IMR-90 (cell line): ENCODE measurements around the gene DCST2.

Experiments used
- BHLHE40 ChIP-seq: fragments of 150-350 bp; IDR thresholded peaks from 2 replicates; pipeline ENCODE4 v1.6.1; 2016; ENCODE audit warnings: mild to moderate bottlenecking, low read depth, low read length
- CHD1 ChIP-seq: IDR thresholded peaks from 2 replicates; pipeline ENCODE4 v1.6.1; 2012; ENCODE audit warnings: low read depth, low read length, improper control_type of control experiment
- FOS ChIP-seq: fragments of 150-350 bp; IDR thresholded peaks from 2 replicates; pipeline ENCODE4 v1.6.1; 2016; ENCODE audit warnings: low read depth, low read length
- MAFK ChIP-seq: IDR thresholded peaks from 2 replicates; pipeline ENCODE4 v1.6.1; 2012; ENCODE audit warnings: low read depth, low read length, improper control_type of control experiment
- MAZ ChIP-seq: IDR thresholded peaks from 2 replicates; pipeline ENCODE4 v1.6.1; 2012; ENCODE audit warnings: low read depth, mild to moderate bottlenecking, low read length, improper control_type of control experiment, moderate library complexity, borderline replicate concordance
- POLR2A ChIP-seq: IDR thresholded peaks from 2 replicates; pipeline ENCODE4 v1.6.1; 2012; ENCODE audit warnings: mild to moderate bottlenecking, low read depth, low read length
- RAD21 ChIP-seq: IDR thresholded peaks from 2 replicates; pipeline ENCODE4 v1.6.1; 2012; ENCODE audit warnings: low read length, improper control_type of control experiment
- RFX5 ChIP-seq: IDR thresholded peaks from 2 replicates; pipeline ENCODE4 v1.8.0; 2012; ENCODE audit warnings: low read depth, mild to moderate bottlenecking, low read length, moderate library complexity
- USF2 ChIP-seq: fragments of 150-350 bp; IDR thresholded peaks from 2 replicates; pipeline ENCODE4 v1.6.1; 2017; ENCODE audit warnings: mild to moderate bottlenecking, antibody characterized with exemption, low read length, low read depth
- TF ChIP-seq, protein P1 (sequence below): conservative IDR thresholded peaks from 2 replicates; pipeline ENCODE4 v1.5.1; 2012; ENCODE audit warnings: mild to moderate bottlenecking, low read depth, low read length, improper control_type of control experiment

- TF ChIP-seq POLR2A (no peak), RAD21 (no peak), RFX5 (no peak), MAZ (no peak), FOS (no peak), MAFK (no peak), CHD1 (no peak), USF2 (no peak), BHLHE40 (no peak)
- TF ChIP-seq, protein P1, sequence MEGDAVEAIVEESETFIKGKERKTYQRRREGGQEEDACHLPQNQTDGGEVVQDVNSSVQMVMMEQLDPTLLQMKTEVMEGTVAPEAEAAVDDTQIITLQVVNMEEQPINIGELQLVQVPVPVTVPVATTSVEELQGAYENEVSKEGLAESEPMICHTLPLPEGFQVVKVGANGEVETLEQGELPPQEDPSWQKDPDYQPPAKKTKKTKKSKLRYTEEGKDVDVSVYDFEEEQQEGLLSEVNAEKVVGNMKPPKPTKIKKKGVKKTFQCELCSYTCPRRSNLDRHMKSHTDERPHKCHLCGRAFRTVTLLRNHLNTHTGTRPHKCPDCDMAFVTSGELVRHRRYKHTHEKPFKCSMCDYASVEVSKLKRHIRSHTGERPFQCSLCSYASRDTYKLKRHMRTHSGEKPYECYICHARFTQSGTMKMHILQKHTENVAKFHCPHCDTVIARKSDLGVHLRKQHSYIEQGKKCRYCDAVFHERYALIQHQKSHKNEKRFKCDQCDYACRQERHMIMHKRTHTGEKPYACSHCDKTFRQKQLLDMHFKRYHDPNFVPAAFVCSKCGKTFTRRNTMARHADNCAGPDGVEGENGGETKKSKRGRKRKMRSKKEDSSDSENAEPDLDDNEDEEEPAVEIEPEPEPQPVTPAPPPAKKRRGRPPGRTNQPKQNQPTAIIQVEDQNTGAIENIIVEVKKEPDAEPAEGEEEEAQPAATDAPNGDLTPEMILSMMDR: no peak
Observed at GRCh38 chr1:154971341-154971998, 62.1 kb downstream of the DCST2 start.
